Measurements from ENCODE around the gene HLA-DOA.

HLA-DOA gene
- long read RNA-seq = 0 reads

DNA sequence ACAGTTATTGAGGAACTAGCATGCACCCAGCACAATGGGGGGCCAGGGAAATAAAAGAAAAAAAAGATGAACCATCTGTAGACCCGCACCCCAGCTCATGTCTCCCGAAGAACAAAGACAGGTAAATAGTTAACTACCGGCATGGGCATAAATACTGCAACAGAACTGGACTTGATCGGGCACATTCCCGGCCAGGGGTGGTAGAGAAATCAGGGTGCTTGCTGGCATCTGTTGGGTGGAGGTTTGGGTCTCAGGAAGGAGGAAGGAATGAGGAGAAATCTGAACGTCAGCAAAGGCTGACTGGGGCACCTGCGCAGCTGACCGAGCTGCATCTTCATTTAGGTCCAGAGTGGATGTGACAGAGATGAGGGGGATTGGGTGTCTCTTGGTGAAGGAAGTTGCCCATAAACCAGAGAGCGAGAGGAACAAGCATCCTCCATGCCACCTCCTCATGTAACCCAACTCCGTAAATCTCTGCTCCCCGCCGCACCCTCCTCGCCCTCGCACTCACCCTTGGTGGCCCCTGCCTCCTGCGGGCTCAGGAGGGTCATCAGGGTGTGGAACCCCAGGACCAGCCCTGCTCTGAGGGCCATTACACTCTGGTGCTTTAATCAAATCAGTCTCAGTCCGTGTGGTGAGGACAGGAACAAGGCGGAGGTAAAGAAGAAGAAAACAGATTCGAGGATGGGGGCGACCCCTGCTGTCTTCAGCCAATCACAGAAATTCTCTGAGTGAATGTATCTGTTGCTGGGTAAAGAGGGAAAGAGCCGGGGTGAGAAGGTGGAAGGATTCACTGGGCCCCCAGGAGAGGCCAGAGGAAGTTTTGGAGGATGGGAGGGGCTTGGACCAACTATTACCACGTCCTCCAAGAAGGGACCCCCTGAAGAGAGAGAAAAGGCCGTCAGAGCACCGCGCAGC, at the start of gene HLA-DOA:
TSS of gene HLA-DOA (minus strand) at position 648 of the 918 bp plus-strand sequence.
- H3K27ac ChIP-seq (replicated peaks) = no peak within 1 kb of the TSS
- DNase-seq (ENCODE audit: low read depth in 1 of 2, low spot score in 1 of 2) = no peak
- no peak within 1 kb of the TSS for H3K4me3 ChIP-seq (replicated peaks; ENCODE audit: insufficient read depth, low read length)
- H3K27me3 ChIP-seq (ENCODE audit: insufficient read depth, poor library complexity, severe bottlenecking) = peaks cover 3% of the 10 kb centered on the region
- TF ChIP-seq POLR2AphosphoS5 (IDR thresholded peaks at IDR 0.05; ENCODE audit: low read depth) = no peak
- no peak for TF ChIP-seq CTCF (IDR thresholded peaks at IDR 0.05; ENCODE audit: insufficient read depth, low read length)
- no peak for TF ChIP-seq GABPA (IDR thresholded peaks at IDR 0.05; ENCODE audit: low read depth)
- no peak for TF ChIP-seq SPI1 (IDR thresholded peaks at IDR 0.05; ENCODE audit: borderline replicate concordance, low read depth)
- no peak for TF ChIP-seq REST (IDR thresholded peaks at IDR 0.05; ENCODE audit: insufficient replicate concordance, low read depth)

DNA sequence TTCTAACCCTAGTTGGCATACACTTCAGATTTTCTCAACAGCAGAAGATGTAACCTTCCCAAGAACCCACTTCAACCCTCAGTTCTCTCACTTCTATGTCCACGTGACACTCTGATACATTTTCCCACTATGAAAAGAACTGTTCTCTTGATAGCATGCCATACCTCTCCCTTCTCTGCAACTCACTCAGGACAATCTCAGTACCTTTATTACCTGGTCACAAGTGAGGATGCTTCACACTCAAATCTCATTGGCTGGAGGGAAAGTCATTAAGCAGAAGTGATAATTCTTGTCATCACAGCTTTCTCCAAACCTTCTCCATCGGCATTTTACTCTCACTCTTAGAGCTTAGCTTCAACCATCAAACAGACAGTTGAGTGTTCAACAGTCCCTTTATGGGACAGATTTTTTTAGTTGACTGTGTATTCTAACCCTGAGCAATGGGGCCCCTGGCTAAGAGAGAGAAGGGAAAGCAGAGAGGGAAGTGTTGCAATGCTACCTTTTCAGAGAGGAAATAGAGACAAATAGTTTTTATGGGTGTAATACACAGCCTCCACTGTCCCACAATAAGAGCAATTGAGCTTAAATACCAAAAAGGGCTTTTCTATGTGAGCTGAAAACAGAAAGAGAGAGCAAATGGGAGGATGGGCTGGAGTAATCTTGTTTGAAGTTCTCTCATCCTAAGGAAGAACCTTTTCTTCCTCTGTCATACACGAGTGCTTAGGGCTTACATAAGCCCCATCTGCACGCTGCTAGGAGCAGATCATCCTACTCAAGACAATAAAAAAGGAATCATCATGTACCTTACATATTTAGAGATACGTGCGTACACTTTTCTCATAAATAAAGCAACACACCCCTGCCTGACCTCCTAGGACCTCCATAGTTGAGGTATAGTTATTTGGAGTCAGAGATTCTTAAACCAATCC, 48.1 kb upstream of the HLA-DOA start:
- Histone ChIP-seq H3K4me3 (replicated peaks; ENCODE audit: insufficient read depth, low read length) (no peak overlapping the region), H3K27ac (replicated peaks) (no peak overlapping the region), H3K27me3 (ENCODE audit: insufficient read depth, poor library complexity, severe bottlenecking) (no peaks in the 10 kb centered on the region)
- DNase-seq (ENCODE audit: low read depth in 1 of 2, low spot score in 1 of 2) = no peak
- TF ChIP-seq POLR2AphosphoS5 (IDR thresholded peaks at IDR 0.05; ENCODE audit: low read depth) = no peak
- TF ChIP-seq CTCF (IDR thresholded peaks at IDR 0.05; ENCODE audit: insufficient read depth, low read length) = no peak
- TF ChIP-seq SPI1 (IDR thresholded peaks at IDR 0.05; ENCODE audit: borderline replicate concordance, low read depth) = no peak
- no peak for TF ChIP-seq GABPA (IDR thresholded peaks at IDR 0.05; ENCODE audit: low read depth)
- TF ChIP-seq REST (IDR thresholded peaks at IDR 0.05; ENCODE audit: insufficient replicate concordance, low read depth) = no peak

- TF ChIP-seq CTCF (IDR thresholded peaks at IDR 0.05; ENCODE audit: insufficient read depth, low read length) = no peak
- TF ChIP-seq GABPA (IDR thresholded peaks at IDR 0.05; ENCODE audit: low read depth) = no peak
- TF ChIP-seq SPI1 (IDR thresholded peaks at IDR 0.05; ENCODE audit: borderline replicate concordance, low read depth) = no peak
- no peak for TF ChIP-seq REST (IDR thresholded peaks at IDR 0.05; ENCODE audit: insufficient replicate concordance, low read depth)
- TF ChIP-seq POLR2AphosphoS5 (IDR thresholded peaks at IDR 0.05; ENCODE audit: low read depth) = no peak
- H3K27ac ChIP-seq (replicated peaks) = no peak overlapping the region
- H3K27me3 ChIP-seq (ENCODE audit: insufficient read depth, poor library complexity, severe bottlenecking) = no peaks in the 10 kb centered on the region
- DNase-seq (ENCODE audit: low read depth in 1 of 2, low spot score in 1 of 2) = no peak
- H3K4me3 ChIP-seq (replicated peaks; ENCODE audit: insufficient read depth, low read length) = no peak overlapping the region
Measured at GRCh38 chr6:33053230-33053629, 43.8 kb upstream of the HLA-DOA start.

All from HL-60 (cell line).